Activated CD4-positive, alpha-beta T cell treated with anti-CD3 and anti-CD28 coated beads, Interleukin-2, amount 50 U/mL, for 1 hour (primary cell): ENCODE measurements around the gene KRT35.

Experiments used
- DNase-seq: peaks from one replicate; pipeline ENCODE4 v3.0.0-alpha.2; 2020

Gene KRT35

GRCh38 chr17:41481036-41481435, at the start of gene KRT35:
Gene KRT35 (minus strand): TSS chr17:41481151. CDS start chr17:41481097, 54 bp downstream.
- DNase-seq: no peak

GRCh38 chr17:41530062-41531048, 49.4 kb upstream of the KRT35 start:
- DNase-seq: no peak

GRCh38 chr17:41529491-41529915, 48.6 kb upstream of the KRT35 start:
- DNase-seq: no peak

GRCh38 chr17:41528959-41529353, 48.0 kb upstream of the KRT35 start:
- DNase-seq: no peak

- DNase-seq: no peak
These were observed 46.4 kb upstream of the KRT35 start for GRCh38 chr17:41527063-41528023.

GRCh38 chr17:41524261-41524660, 43.3 kb upstream of the KRT35 start:
- no peak for DNase-seq

- no peak for DNase-seq
These were observed 42.8 kb upstream of the KRT35 start for GRCh38 chr17:41523787-41524186.

GRCh38 chr17:41523225-41523593, 42.3 kb upstream of the KRT35 start:
- DNase-seq: no peak

- DNase-seq: no peak
These were observed 41.6 kb upstream of the KRT35 start for GRCh38 chr17:41522301-41523224.

GRCh38 chr17:41521574-41522261, 40.8 kb upstream of the KRT35 start:
- DNase-seq: no peak

- no peak for DNase-seq
These were observed 40.0 kb upstream of the KRT35 start for GRCh38 chr17:41520821-41521521.

- DNase-seq: no peak
These were observed 38.7 kb upstream of the KRT35 start for GRCh38 chr17:41519501-41520224.

- DNase-seq: no peak
These were observed 38.0 kb upstream of the KRT35 start, which contains the start of gene KRT15 for GRCh38 chr17:41518789-41519449. Gene KRT15 (minus strand): TSS chr17:41518890. CDS start chr17:41518827, 63 bp downstream.

GRCh38 chr17:41518031-41518430, 37.1 kb upstream of the KRT35 start:
- DNase-seq: no peak

GRCh38 chr17:41516830-41517283, 35.9 kb upstream of the KRT35 start:
- no peak for DNase-seq

- DNase-seq: no peak
These were observed 35.3 kb upstream of the KRT35 start for GRCh38 chr17:41516147-41516829.

GRCh38 chr17:41513168-41513547, 32.2 kb upstream of the KRT35 start:
- DNase-seq: no peak

- DNase-seq: no peak
These were observed 31.7 kb upstream of the KRT35 start for GRCh38 chr17:41512546-41513167.
